Activated CD8-positive, alpha-beta memory T cell treated with anti-CD3 and anti-CD28 coated beads, Interleukin-2, amount 50 U/mL, for 48 hours (primary cell): ENCODE results near the gene LRRC4C.
"Not testable (repeated sequence)": the region's sequence is repeated elsewhere in the genome, so short reads cannot be mapped to it uniquely, and the experiment has no call there.

ENCODE experiments used
- DNase-seq: peaks from one replicate; pipeline ENCODE4 v3.0.0-alpha.2; 2020

LRRC4C gene

DNA sequence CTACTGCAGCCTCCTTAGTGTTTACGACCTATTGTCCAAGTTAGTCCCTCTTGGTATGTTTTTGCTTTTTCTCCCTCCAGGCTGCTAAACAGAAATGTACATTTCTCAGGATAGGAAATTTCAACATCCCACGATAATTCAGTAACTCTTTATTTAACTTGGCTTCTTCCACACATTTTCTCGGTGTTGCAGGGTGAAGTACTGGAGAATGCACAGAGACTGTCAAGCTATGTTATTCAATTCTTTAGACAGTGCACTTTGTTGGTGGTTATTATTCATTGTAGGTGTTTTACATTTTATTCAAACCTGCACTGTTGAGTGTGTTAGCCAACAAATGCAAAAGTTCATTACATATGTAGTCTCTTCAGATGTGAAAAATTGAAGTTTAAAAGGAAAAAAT lies 839.8 kb downstream of the LRRC4C start:
- DNase-seq, result no peak

DNA sequence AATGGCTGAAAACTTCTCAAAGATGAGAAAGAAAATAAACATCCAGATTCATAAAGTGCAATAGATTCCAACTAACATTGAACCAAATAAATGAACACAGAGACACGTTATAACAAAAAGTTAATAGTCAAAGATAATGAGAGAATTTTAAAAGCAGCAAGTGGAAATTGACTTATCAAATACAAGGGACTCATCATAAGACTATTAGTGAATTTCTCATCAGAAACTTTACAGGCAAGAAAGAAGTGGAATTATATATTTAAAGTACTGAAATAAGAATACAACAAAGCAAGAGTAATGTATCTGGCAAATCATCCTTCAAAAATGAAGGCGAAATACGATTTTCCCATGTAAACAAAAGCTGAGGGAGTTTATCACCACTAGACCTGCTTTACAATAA lies 852.7 kb downstream of the LRRC4C start:
- no peak for DNase-seq

DNA sequence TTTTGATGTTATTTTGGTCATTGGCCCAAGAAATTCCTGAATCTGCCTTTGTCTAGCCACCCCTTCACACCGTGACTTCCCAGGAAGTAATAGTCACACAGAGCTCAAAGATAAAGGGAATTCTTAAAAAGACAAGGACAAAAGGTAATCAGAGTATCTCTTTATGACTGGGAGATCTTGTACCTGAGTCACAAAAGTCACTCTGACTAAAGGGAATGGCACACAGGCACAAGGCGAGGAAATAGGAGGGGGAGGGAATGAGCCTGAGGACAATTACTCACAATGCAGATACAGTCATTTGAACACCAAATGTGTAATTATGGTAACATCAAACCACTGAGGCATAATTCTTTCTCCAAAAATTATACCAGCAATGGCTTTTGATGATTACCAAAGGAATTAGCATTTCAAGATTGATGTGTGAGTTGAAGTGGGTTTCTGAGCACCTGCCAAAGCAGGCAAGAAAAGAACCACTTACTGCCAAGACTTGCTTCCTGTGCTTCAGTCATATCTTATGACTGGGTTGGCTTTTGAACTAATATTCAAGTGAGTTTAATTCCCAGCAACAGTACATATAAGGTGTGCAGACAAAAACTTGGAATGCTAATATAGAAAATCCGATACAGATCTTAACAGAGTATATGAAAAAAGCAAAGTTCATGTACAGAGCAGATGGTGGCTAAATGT lies 856.4 kb downstream of the LRRC4C start:
- no peak for DNase-seq

DNA sequence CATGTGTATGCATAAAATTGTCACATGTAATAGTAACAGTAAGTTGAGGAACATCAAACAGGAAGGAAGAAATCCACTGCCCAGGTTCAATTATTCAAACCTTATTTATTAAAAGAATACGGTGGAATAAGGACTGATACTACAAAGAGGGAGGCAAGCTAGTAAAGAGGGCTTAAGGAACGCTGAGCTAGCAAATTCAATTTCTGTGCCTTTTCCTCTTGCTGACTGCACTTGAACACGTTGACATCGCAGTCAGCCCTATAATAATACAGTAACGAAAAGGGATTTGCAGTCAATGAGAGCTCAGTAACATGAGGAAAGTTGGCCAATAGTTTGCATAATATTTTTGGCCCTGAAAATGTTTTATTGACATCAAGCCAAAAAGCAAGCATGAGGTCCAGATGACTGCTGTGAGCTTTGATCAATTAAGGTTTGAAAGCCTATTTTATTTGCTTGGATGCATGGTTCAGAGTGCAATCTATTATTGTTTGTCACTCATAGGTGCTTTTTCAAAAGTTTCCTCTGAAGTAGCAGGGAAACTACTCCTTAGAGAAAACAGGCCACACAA lies 861.8 kb downstream of the LRRC4C start:
- DNase-seq, result no peak

DNA sequence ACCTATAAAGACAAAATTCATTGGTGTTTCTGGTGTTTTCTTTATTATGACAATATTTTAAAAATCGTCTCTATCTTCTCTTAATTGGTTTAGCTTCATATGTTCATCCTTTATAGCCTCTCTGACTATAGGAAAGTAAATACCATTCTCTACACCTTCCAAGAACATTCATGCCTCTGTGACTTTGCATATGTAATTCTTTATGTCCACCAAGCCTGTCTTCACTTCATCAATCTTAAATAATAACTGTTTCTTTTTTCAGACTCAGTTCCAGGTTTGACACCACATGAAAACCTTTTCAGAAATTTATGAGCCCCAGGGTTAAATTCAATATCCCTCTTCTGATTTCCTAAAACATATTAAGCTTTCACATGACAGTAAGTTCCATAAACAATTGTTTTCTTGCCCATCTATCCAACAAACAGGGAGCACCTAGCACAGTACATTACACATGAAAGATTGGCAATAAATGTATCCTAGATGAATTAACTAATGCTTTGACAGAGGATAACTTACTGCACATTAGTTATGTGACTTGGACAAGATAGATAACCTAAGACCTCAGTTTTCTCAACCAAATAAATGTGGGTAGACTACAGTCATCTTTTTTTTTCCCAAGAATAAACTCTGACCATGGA lies 886.1 kb downstream of the LRRC4C start:
- no peak for DNase-seq

DNA sequence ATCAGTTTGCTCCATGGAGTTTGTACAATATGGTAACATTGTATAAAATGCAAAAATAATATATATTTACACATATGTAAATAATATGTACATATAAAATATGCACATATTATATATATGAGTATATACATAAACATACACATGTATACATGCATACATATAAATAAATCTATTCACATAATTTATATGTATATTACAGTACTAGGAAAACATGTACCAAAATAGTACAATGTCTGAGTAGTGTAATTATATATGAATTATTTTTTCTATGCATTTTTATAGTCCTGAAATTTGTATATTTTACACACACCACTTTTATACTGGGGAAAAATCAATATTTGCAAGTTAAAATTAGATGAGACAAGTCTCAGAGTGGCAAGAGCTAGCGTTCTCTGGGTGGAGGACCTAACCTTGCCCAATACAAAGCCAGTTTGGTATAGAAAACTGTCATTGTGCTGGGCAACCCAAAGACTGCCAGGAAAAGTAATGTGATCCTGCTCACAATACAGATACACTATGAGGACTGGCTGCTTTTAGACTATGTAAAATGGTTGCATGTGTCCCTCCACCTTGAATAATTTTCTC lies 889.4 kb downstream of the LRRC4C start:
- no peak for DNase-seq

DNA sequence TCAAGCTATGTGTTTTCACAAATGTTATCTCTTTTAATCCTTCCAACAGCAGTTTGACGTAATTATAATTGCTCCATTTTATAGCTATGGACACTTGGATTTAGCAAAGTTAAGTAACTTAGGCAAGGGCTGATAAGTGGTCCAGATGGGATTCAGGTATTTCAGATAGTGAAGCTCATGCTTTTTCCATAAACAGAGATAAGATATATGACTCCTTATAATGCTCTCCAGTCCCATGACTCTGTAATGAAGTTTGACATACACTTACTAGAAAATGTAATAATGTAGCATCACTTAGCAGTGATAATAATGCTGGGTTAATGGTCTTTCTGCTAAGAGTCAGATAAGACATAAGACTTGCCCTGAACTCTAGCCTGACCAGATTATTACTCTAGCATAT lies 892.1 kb downstream of the LRRC4C start:
- no peak for DNase-seq

DNA sequence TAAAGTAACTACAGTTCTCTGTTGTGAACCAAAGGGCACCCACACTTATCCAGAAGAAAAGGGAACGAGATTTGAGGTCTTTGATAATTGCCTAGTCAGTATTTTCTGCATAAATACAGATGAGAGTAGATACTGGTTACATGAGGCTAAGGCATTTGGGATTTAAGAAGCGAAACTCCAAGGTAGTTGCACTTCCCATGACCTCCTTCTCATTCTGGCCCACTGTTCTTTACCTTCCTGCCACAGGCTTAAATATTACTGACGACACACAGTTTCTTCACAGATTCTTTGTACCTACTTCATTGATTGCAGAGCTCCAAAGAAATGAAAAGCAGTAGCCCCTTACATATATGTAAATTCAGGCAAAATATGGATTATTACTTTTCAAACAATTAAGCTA lies 915.3 kb downstream of the LRRC4C start:
- DNase-seq, result no peak

DNA sequence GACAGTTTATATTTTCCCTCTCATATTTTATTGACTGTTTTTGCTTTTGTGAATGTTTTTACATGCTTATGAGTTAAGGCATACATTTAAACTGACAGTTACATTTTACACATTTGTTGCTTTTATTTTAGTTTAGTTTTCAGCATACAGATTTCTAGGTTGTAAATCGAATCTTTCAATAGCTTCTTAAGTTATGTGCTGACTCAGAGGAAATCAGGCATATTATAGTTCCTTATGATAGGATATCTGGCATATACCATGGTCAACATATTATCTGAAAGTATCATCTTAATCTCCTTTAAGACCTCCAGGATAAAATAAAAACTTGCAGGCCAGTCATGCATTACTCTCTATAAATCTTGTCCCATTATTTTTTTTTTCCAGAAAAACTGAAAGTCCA lies 916.6 kb downstream of the LRRC4C start:
- no peak for DNase-seq

DNA sequence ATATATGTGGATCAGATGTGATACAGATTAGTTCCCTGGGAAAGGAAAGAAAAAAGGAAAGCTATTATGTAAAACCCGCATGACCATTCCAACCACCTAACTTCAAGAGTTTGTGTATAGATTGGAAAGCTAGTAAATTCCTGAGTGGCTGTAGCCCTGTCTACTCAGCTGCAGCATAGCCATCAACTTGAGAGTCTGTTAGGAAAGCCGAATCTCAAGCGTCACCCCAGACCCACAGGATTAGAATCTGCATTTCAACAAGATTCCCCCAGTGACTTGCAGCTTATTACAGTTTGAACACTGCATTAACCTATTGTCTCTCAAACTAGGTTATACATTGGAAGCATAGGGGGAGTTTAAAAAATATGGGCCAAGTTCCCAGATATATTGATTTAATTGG lies 921.7 kb downstream of the LRRC4C start:
- no peak for DNase-seq

DNA sequence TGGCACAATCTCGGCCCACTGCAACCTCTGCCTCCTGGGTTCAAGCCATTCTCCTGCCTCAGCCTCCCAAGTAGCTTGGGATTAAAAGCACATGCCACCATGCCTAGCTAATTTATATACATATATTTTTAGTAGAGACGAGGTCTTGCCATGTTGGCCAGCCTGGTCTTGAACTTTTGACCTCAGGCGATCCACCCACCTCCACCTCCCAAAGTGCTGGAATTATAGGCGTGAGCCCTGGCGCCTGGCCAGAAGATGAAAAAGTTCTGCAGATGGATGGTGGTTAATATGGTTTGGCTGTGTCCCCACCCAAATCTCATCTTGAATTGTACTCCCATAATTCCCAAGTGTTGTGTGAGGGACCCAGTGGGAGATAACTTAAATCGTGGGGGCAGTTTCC lies 937.4 kb downstream of the LRRC4C start:
- DNase-seq, result not testable (repeated sequence)

DNA sequence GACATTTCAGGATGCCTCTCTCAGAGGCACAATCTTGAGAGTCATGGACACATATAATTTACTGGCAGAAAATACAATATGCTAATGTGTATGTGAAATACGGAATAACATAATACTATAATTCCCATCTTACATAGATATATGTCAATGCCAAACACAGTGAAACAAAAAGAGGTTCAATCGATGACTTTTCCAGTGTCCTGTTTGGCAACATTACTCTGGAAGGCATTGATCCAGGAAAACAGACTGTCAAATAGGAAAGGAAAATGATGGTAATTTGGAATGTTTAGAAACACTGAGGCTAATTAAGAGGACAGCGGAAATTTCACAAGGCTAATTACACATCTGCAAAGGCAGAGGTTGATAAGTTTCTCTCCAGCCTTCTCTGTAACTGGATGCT lies 942.3 kb downstream of the LRRC4C start:
- no peak for DNase-seq

DNA sequence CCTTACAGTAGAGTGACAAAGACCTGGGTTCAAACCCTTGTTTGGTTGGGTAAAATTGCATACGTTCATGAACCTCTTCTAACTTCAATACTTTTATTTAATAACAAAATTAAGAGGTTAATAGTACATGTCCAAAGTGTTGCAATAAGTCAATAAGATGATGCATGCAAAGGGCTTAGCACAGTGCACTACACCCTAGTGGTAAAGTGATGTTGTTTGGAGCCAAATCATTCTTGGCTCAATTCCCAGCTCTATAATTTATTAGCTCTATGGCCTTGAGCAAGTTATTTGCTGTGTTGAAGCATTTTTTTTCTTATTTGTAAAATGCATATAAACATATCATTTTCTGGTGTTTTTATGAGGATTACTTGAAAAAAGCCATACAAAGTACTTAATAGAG lies 945.3 kb downstream of the LRRC4C start:
- no peak for DNase-seq

DNA sequence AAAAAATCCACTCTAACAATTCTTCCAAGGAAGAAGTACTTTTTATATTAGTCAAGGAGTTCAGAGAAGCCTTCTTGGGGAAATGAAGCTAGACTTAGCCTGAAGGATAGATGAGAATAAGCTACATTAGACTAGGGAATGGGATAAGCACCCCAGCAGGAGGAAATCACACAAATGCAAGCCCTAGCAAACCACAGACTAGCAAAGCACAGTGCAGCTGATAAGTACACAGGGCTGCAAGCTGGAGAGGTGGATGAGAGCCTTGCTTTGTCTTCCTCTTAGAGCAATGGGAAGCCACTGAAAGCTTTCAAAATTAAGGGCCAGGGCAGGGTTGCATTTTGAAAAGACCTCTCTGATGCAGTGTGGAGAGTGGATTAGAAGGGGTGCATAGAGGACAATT lies 946.2 kb downstream of the LRRC4C start:
- no peak for DNase-seq

DNA sequence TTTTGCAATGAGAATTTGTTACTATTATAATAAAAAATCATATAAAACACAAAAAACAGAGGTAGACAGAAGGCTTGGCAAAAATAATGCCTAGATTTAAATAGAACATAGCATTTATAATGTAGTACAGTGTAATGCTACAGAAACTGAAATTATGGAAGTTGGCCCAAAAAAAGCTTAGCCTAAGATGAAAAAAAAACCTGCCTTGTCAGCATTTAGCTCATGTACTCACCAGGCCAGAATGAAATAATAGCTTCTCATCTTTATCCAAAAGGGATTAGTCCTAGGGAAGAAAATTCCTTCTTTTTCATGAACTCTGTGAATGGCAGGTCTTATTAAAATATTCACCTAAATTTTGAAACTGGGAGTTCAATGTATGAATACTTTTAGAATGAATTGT lies 951.1 kb downstream of the LRRC4C start:
- no peak for DNase-seq

DNA sequence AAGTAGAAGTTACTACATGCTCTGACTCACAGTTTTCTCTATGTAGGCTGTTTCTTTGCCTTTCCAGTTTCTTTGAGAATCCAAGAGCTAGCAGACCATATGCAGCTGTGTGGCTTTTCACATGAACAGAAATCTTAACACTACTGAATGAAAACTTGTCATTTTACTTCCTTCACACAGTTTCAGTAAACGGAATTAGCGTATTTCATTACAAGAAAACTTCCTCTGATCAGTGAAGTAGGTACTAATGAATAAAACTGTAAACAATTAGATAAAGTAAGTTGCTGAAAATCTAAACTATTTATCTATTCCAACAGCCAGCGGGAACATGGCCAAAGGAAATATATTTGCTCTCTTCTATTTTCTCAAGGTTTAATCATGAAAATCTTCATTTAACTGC lies 953.2 kb downstream of the LRRC4C start:
- no peak for DNase-seq

DNA sequence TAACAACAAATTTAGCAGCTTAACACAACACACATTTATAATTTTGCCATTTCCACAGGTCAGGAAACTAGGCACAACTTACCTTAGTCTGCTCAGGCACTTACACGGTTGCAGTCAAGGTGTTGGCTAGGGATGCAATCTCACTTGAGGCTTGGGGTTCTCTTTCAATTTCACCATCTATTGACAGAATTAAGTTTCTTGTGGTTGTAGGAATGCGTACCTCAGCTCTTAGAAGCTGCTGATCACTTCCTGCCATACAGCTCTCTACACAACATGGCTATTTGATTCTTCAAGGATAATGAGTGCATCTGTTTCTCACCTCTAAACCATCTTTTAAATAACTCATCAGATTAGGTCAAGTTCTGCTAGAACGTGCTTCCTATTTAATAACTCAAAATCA lies 968.1 kb downstream of the LRRC4C start:
- DNase-seq, result no peak

DNA sequence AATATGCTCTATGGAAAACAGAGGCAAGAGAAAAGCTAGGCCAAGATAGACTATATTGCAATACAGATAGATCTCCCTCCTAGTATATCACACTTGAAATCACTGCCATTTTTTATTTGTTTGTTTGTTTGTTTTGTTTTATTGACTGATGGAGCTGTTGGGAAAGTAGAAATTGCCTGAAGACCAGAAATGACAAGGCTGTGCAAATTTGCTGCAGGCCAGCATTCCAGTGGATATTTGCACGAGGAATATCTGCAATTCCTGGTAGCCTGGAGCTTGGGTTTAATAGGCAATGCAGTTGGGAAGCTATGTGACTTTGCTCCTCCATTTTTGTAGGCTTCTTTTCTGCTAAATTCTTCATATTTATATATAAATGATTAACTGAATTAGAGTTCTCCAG lies 991.7 kb downstream of the LRRC4C start:
- DNase-seq, result no peak

DNA sequence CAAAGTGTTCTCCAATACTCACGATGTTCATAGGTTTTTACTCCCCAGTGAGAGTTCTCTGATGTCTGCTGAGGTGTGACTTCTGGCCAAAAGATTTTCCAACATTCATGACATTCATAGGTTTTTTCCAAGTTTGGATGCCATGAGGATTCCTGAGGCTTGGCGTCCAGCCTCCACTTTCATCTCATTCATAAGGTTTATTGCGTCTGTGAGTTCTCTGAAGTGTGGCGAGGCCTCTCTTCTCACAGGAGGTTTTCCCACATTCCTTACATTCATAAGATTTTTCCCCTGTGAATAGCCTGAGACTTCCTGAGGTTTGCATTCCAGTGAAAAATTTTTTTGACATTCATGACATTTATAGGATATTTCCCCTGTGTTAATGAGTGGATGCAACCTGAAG lies 1014.1 kb downstream of the LRRC4C start:
- DNase-seq, result no peak

DNA sequence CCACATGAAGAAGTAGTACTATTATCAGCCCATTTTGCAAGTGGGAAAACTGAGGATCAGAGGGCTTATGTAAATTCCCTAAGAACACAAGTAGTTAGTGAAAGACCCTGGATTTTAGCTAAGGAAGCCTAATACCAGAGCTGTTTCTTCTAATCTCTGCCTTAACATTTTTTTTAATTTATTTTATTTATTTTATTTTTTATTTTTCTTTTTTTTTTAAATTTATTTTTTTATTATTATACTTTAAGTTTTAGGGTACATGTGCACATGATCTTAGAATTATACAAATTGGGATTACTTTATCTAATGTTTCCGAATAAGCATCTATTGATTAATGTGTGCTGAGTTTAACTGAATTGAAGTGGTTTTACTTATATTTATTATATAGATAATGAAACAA lies 1015.3 kb downstream of the LRRC4C start:
- no peak for DNase-seq

DNA sequence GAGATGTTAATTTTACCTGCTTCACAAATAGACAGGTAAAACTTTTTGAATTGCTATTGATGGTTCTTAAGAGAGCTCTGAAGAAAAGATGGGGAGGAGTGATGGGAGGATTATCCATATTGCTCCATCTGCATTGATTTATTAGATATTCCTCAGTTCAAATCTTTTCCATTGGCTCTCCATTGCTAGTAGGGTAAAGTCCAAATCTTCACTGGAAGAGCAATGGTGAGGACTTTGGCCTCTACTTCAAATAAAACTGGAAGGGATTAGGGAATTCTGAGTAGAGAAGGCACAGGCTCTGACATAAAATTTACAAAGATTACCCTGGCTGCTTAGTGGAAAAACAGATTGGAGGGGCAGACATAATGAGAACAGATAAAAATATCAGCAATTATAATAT lies 1024.1 kb downstream of the LRRC4C start:
- no peak for DNase-seq

DNA sequence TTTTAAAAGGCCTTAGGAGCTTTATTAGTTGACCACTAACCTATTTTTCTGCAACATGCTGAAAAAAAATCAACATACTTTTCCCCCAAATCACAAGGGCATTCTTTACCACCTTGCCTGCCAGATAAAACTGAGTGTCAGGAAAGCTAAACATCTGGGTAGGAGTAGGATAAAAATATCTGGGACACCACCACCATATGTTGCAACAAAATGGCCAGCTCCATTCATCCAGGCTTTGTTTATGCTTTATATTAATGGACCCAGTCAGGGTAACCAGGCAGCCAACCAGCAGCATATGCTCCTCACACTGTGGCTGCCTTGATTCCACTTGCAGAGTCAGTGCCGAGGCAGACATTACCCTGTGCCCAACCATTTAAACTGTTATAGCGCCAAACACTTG lies 1024.5 kb downstream of the LRRC4C start:
- no peak for DNase-seq

DNA sequence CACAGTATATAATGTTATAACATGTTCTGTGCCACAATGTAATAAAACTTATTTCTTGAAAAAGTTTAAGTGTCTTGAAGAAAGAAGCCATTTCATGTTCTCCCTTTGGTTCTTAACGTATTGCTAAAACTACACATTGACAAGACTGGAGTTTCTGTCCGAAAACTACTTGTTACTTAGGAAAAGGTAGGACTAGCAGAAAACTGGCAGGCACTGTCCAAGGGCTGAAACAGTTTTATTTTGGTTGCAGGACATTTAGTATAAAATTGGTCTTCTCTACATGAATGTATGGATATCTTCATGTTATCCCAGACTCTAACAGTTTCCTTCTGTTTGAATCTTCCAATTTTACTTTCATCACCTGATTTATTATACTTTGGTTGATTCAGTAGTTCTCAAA lies 1027.1 kb downstream of the LRRC4C start:
- DNase-seq, result no peak

DNA sequence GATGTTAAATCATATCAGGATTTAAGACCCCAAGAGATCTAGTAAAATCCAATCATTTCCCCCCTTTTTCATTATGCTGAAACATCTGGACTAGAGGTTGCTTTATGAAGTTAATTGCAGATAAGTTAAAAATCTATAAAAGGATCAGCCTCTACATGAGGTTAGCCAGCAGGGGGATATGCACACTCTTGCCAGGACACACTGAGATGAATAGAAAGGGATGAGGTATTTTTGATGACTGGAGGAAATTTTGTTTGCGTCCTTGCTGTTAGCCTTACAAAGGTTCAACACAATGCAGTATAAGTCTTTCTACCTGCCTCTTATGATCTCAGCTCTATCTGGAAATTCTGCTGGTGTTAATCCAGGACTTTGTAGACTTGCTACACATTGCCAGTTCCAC lies 1034.3 kb downstream of the LRRC4C start:
- DNase-seq, result no peak
